Measurements from ENCODE around the gene NBDY.

GRCh38 chrX:56796641-56797395 is 67.8 kb downstream of the NBDY start:
- no peak for TF ChIP-seq CSRNP3 (CRISPR knock-in tag; IDR thresholded peaks at IDR 0.05)
- no peak for TF ChIP-seq PATZ1 (CRISPR knock-in tag; IDR thresholded peaks at IDR 0.05; ENCODE audit: borderline replicate concordance)
- no peak for TF ChIP-seq OSR1 (CRISPR knock-in tag; IDR thresholded peaks at IDR 0.05)
- no peak for TF ChIP-seq POU6F1 (CRISPR knock-in tag; IDR thresholded peaks at IDR 0.05; ENCODE audit: borderline replicate concordance, low read depth)
- TF ChIP-seq TOX (CRISPR knock-in tag; IDR thresholded peaks at IDR 0.05; ENCODE audit: borderline replicate concordance): no peak
- TF ChIP-seq PPARA (CRISPR knock-in tag; IDR thresholded peaks at IDR 0.05; ENCODE audit: borderline replicate concordance): no peak
- TF ChIP-seq, protein P1, sequence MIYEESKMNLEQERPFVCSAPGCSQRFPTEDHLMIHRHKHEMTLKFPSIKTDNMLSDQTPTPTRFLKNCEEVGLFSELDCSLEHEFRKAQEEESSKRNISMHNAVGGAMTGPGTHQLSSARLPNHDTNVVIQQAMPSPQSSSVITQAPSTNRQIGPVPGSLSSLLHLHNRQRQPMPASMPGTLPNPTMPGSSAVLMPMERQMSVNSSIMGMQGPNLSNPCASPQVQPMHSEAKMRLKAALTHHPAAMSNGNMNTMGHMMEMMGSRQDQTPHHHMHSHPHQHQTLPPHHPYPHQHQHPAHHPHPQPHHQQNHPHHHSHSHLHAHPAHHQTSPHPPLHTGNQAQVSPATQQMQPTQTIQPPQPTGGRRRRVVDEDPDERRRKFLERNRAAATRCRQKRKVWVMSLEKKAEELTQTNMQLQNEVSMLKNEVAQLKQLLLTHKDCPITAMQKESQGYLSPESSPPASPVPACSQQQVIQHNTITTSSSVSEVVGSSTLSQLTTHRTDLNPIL (CRISPR knock-in tag; IDR thresholded peaks at IDR 0.05; ENCODE audit: low read depth): no peak
- TF ChIP-seq BACH2 (CRISPR knock-in tag; IDR thresholded peaks at IDR 0.05; ENCODE audit: borderline replicate concordance): no peak
- no peak for TF ChIP-seq RARB (CRISPR knock-in tag; IDR thresholded peaks at IDR 0.05)
- no peak for TF ChIP-seq ARNTL (CRISPR knock-in tag; IDR thresholded peaks at IDR 0.05; ENCODE audit: borderline replicate concordance, low read depth)
- no peak for TF ChIP-seq ZFP3 (CRISPR knock-in tag; IDR thresholded peaks at IDR 0.05)
- TF ChIP-seq ESRRG (CRISPR knock-in tag; IDR thresholded peaks at IDR 0.05): no peak
